Astrocyte (in vitro differentiated cells and primary cell): ENCODE results near the gene LRSAM1.

Experiments
- CTCF ChIP-seq: IDR thresholded peaks from 2 replicates; pipeline ENCODE4 v1.5.1; 2011; ENCODE audit warnings: low read depth, mild to moderate bottlenecking, inconsistent platforms, low read length, moderate library complexity; ENCODE audit not compliant: insufficient read depth
- EZH2 ChIP-seq: IDR thresholded peaks from 2 replicates; pipeline ENCODE4 v1.6.1; 2012; ENCODE audit warnings: mild to moderate bottlenecking, low read length, inconsistent platforms; ENCODE audit not compliant: insufficient read depth

GRCh38 chr9:127448112-127448805 is 3.1 kb upstream of the LRSAM1 start:
- TF ChIP-seq CTCF = no peak
- no peak for TF ChIP-seq EZH2
